Neuronal stem cell (in vitro differentiated cells): ENCODE data around the gene SESTD1.

ENCODE experiments used
- DNase-seq: peaks from one replicate; pipeline ENCODE4 v3.0.0-alpha.2; 2013; ENCODE audit warnings: low spot score
- H2AFZ ChIP-seq: one replicate; pipeline ENCODE4 v1.6.1; 2013; ENCODE audit warnings: mild to moderate bottlenecking, low read length, inconsistent platforms
- H2AK5ac ChIP-seq: 2 replicates; pipeline ENCODE4 v1.6.1; 2013; ENCODE audit warnings: low read depth, mild to moderate bottlenecking, inconsistent platforms, low read length, moderate library complexity, mixed read lengths
- H2BK120ac ChIP-seq: 2 replicates; pipeline ENCODE4 v1.6.1; 2013; ENCODE audit warnings: low read depth, mild to moderate bottlenecking, inconsistent platforms, low read length, moderate library complexity, mixed read lengths
- H2BK12ac ChIP-seq: one replicate; pipeline ENCODE4 v1.6.1; 2013; ENCODE audit warnings: low read length, inconsistent platforms
- H2BK15ac ChIP-seq: 2 replicates; pipeline ENCODE4 v1.6.1; 2013; ENCODE audit warnings: mild to moderate bottlenecking, low read length, inconsistent platforms, mixed read lengths
- H2BK5ac ChIP-seq: one replicate; pipeline ENCODE4 v1.6.1; 2013; ENCODE audit warnings: inconsistent platforms, mild to moderate bottlenecking, low read length, moderate library complexity
- H3K14ac ChIP-seq: one replicate; pipeline ENCODE4 v1.6.1; 2013; ENCODE audit warnings: low read length, inconsistent platforms
- H3K18ac ChIP-seq: 2 replicates; pipeline ENCODE4 v1.6.1; 2013; ENCODE audit warnings: low read length, inconsistent platforms
- H3K23ac ChIP-seq: 2 replicates; pipeline ENCODE4 v1.6.1; 2013; ENCODE audit warnings: low read depth, mild to moderate bottlenecking, mixed read lengths, low read length, inconsistent platforms; ENCODE audit not compliant: poor library complexity
- H3K27ac ChIP-seq: replicated peaks from 3 replicates; pipeline ENCODE4 v1.5.1; 2013; ENCODE audit warnings: low read length, inconsistent platforms
- H3K27me3 ChIP-seq, 3 experiments: 2 replicates each; pipeline ENCODE4 v1.6.1; 2013; ENCODE audit warnings: low read length in 3 of 3, mild to moderate bottlenecking in 2 of 3, inconsistent platforms in 1 of 3, low read depth in 1 of 3, mixed read lengths in 1 of 3, moderate library complexity in 1 of 3; ENCODE audit not compliant: control insufficient read depth in 3 of 3, insufficient read depth in 3 of 3
- H3K36me3 ChIP-seq, 2 donors: replicated peaks in 1 of 2; 2 replicates each; pipeline ENCODE4 v1.6.1; 2013; ENCODE audit warnings: low read length in 2 of 2; ENCODE audit not compliant: control insufficient read depth in 2 of 2, insufficient read depth in 2 of 2
- H3K4ac ChIP-seq: 2 replicates; pipeline ENCODE4 v1.6.1; 2013; ENCODE audit warnings: inconsistent platforms, mild to moderate bottlenecking, low read length, moderate library complexity
- H3K4me1 ChIP-seq, 2 donors: 1 replicate in 1 of 2; 2 replicates in 1 of 2; pipeline ENCODE4 v1.6.1; 2013; ENCODE audit warnings: low read length in 2 of 2, low read depth in 1 of 2; ENCODE audit not compliant: control insufficient read depth in 2 of 2, insufficient read depth in 1 of 2
- H3K4me2 ChIP-seq: one replicate; pipeline ENCODE4 v1.6.1; 2013; ENCODE audit warnings: mild to moderate bottlenecking, low read length, inconsistent platforms; ENCODE audit not compliant: insufficient read depth, poor library complexity, severe bottlenecking
- H3K4me3 ChIP-seq, 2 donors: 2 replicates each; pipeline ENCODE4 v1.5.1; 2013; ENCODE audit warnings: low read length in 2 of 2, mild to moderate bottlenecking in 2 of 2, inconsistent platforms in 1 of 2, moderate library complexity in 1 of 2
- H3K79me1 ChIP-seq: one replicate; pipeline ENCODE4 v1.6.1; 2013; ENCODE audit warnings: low read depth, mild to moderate bottlenecking, inconsistent platforms, low read length, moderate library complexity
- H3K9ac ChIP-seq: one replicate; pipeline ENCODE4 v1.6.1; 2013; ENCODE audit warnings: mild to moderate bottlenecking, low read depth, low read length, inconsistent platforms; ENCODE audit not compliant: poor library complexity
- H3K9me3 ChIP-seq, 2 donors: replicated peaks in 1 of 2; 2 replicates each; pipeline versions ENCODE3 to v1.6.1; 2013; ENCODE audit warnings: low read length in 2 of 2, mild to moderate bottlenecking in 2 of 2, inconsistent platforms in 1 of 2, low read depth in 1 of 2, mixed read lengths in 1 of 2, moderate library complexity in 1 of 2; ENCODE audit not compliant: control insufficient read depth in 2 of 2, insufficient read depth in 1 of 2
- H4K8ac ChIP-seq: one replicate; pipeline ENCODE4 v1.6.1; 2013; ENCODE audit warnings: low read depth, mild to moderate bottlenecking, inconsistent platforms, low read length, moderate library complexity
- H4K91ac ChIP-seq: one replicate; pipeline ENCODE4 v1.6.1; 2013; ENCODE audit warnings: low read length, low read depth, mild to moderate bottlenecking, inconsistent platforms; ENCODE audit not compliant: poor library complexity
- WGBS, 2 donors: extraction: QIAGEN DNeasy Blood & Tissue Kit; methylation state at CpG; one replicate each; pipeline ENCODE4 v1.1.7; 2013; ENCODE audit warnings: missing lambda C conversion rate in 2 of 2, mixed read lengths in 1 of 2; ENCODE audit not compliant: insufficient read length in 2 of 2, insufficient replicate concordance in 1 of 2; ENCODE audit errors: extremely low coverage in 2 of 2; 5-methylcytosine and 5-hydroxymethylcytosine counted together

The SESTD1 gene

GRCh38 chr2:179277429-179278196 is 13.0 kb upstream of the SESTD1 start:
- no peak overlapping the region for H4K91ac ChIP-seq
- no peak overlapping the region for H2BK15ac ChIP-seq
- H3K9me3 ChIP-seq, result no peaks in the 10 kb centered on the region
- no peak overlapping the region for H2BK120ac ChIP-seq
- H3K23ac ChIP-seq, result no peak overlapping the region
- H3K4me2 ChIP-seq, result no peak overlapping the region
- H3K27ac ChIP-seq, result no peak overlapping the region
- H3K36me3 ChIP-seq, result no peaks in the 10 kb centered on the region
- no peaks in the 10 kb centered on the region for H3K79me1 ChIP-seq
- no peak overlapping the region for H2BK5ac ChIP-seq
- H2BK12ac ChIP-seq, result no peak overlapping the region
- H3K4ac ChIP-seq, result no peak overlapping the region
- no peak for DNase-seq
- H3K9ac ChIP-seq, result no peak overlapping the region
- H2AFZ ChIP-seq, result no peak overlapping the region
- H4K8ac ChIP-seq, result no peak overlapping the region
- no peak overlapping the region for H2AK5ac ChIP-seq
- no peak overlapping the region for H3K14ac ChIP-seq
- WGBS, 2 donors, result no CpG with 5 or more reads among the region's 3 CpGs
- H3K18ac ChIP-seq, result no peak overlapping the region
- no peaks in the 10 kb centered on the region for H3K27me3 ChIP-seq
- H3K4me1 ChIP-seq, result peaks cover 5 to 19% of the 10 kb centered on the region in 2 donors
- no peak overlapping the region for H3K4me3 ChIP-seq

- no peak overlapping the region for H3K18ac ChIP-seq
- no peak overlapping the region for H3K14ac ChIP-seq
- H3K4me2 ChIP-seq, result no peak overlapping the region
- WGBS, 2 donors, result no CpG with 5 or more reads among the region's 4 CpGs
- no peak overlapping the region for H2AK5ac ChIP-seq
- no peaks in the 10 kb centered on the region for H3K36me3 ChIP-seq
- no peak overlapping the region for H2AFZ ChIP-seq
- no peaks in the 10 kb centered on the region for H3K27me3 ChIP-seq
- H4K8ac ChIP-seq, result no peak overlapping the region
- no peak overlapping the region for H4K91ac ChIP-seq
- H2BK120ac ChIP-seq, result no peak overlapping the region
- H3K27ac ChIP-seq, result no peak overlapping the region
- no peak overlapping the region for H3K4me3 ChIP-seq
- no peak overlapping the region for H3K23ac ChIP-seq
- DNase-seq, result no peak
- no peak overlapping the region for H2BK15ac ChIP-seq
- H2BK5ac ChIP-seq, result no peak overlapping the region
- H3K79me1 ChIP-seq, result no peaks in the 10 kb centered on the region
- no peak overlapping the region for H3K4ac ChIP-seq
- no peaks in the 10 kb centered on the region for H3K9me3 ChIP-seq
- no peak overlapping the region for H2BK12ac ChIP-seq
- no peak overlapping the region for H3K9ac ChIP-seq
- H3K4me1 ChIP-seq, result peaks cover 5 to 20% of the 10 kb centered on the region in 2 donors
Measured at GRCh38 chr2:179275253-179276012, 10.8 kb upstream of the SESTD1 start.

GRCh38 chr2:179274749-179275148 is 10.1 kb upstream of the SESTD1 start:
- H2BK12ac ChIP-seq, result no peak overlapping the region
- H3K27me3 ChIP-seq, result no peaks in the 10 kb centered on the region
- H3K27ac ChIP-seq, result no peak overlapping the region
- H3K4me2 ChIP-seq, result no peak overlapping the region
- H4K91ac ChIP-seq, result no peak overlapping the region
- no peak overlapping the region for H4K8ac ChIP-seq
- no peak overlapping the region for H2AK5ac ChIP-seq
- H3K4me3 ChIP-seq, result no peak overlapping the region
- H2BK120ac ChIP-seq, result no peak overlapping the region
- no peak overlapping the region for H3K9ac ChIP-seq
- no peak overlapping the region for H3K14ac ChIP-seq
- no peak overlapping the region for H3K23ac ChIP-seq
- no CpG with 5 or more reads among the region's 2 CpGs for WGBS, 2 donors
- no peaks in the 10 kb centered on the region for H3K79me1 ChIP-seq
- peaks cover 5 to 20% of the 10 kb centered on the region in 2 donors for H3K4me1 ChIP-seq
- no peak for DNase-seq
- H3K18ac ChIP-seq, result no peak overlapping the region
- no peak overlapping the region for H2BK15ac ChIP-seq
- H3K36me3 ChIP-seq, result no peaks in the 10 kb centered on the region
- no peak overlapping the region for H2AFZ ChIP-seq
- H3K9me3 ChIP-seq, result no peaks in the 10 kb centered on the region
- no peak overlapping the region for H3K4ac ChIP-seq
- no peak overlapping the region for H2BK5ac ChIP-seq

GRCh38 chr2:179273461-179273962 is 8.9 kb upstream of the SESTD1 start:
- H4K8ac ChIP-seq, result no peak overlapping the region
- no peak overlapping the region for H3K27ac ChIP-seq
- H3K4me1 ChIP-seq, result peaks cover 5 to 20% of the 10 kb centered on the region in 2 donors
- no peak overlapping the region for H3K18ac ChIP-seq
- H3K4me2 ChIP-seq, result no peak overlapping the region
- no peak for DNase-seq
- H2BK120ac ChIP-seq, result no peak overlapping the region
- WGBS, 2 donors, result no CpG with 5 or more reads among the region's 6 CpGs
- H3K9ac ChIP-seq, result no peak overlapping the region
- H3K36me3 ChIP-seq, result no peaks in the 10 kb centered on the region
- H3K9me3 ChIP-seq, result no peaks in the 10 kb centered on the region
- no peak overlapping the region for H2AK5ac ChIP-seq
- no peak overlapping the region for H2BK12ac ChIP-seq
- H3K14ac ChIP-seq, result no peak overlapping the region
- H3K23ac ChIP-seq, result no peak overlapping the region
- H3K79me1 ChIP-seq, result no peaks in the 10 kb centered on the region
- no peak overlapping the region for H2BK5ac ChIP-seq
- H2BK15ac ChIP-seq, result no peak overlapping the region
- no peak overlapping the region for H4K91ac ChIP-seq
- H2AFZ ChIP-seq, result no peak overlapping the region
- H3K4ac ChIP-seq, result no peak overlapping the region
- H3K4me3 ChIP-seq, result no peak overlapping the region
- no peaks in the 10 kb centered on the region for H3K27me3 ChIP-seq
